Measurements from ENCODE around the gene NUDT8. TPM values are rescaled to one million over a fixed set of nuclear protein-coding genes. Genes with fewer than 3 reads are reported as not detected.
"Not testable (repeated sequence)": the region's sequence is repeated elsewhere in the genome, so short reads cannot be mapped to it uniquely, and the experiment has no call there.

NUDT8 gene
- total and polyA plus RNA-seq, 4 donors = 6.3 to 22.3 (median 16.0) TPM

- 85 to 87% methylated on average over 19 of the region's 19 CpGs for WGBS, 2 donors
- no peak overlapping the region for H3K9ac ChIP-seq (ENCODE audit: insufficient read depth in 1 of 2, low read length in 2 of 2)
- no peaks in the 10 kb centered on the region for H3K27me3 ChIP-seq (ENCODE audit: control insufficient read depth in 3 of 3, insufficient read depth in 3 of 3, low read length in 2 of 3)
- no peak for ATAC-seq (ENCODE audit: insufficient read depth, low FRiP score)
- no peak overlapping the region for H3K4me3 ChIP-seq
- DNase-seq = no peak
- no peak overlapping the region for H3K27ac ChIP-seq (ENCODE audit: low read depth in 1 of 2, low read length in 1 of 2)
- no peaks in the 10 kb centered on the region for H3K4me1 ChIP-seq (ENCODE audit: control insufficient read depth in 5 of 5, insufficient read depth in 5 of 5, low read length in 5 of 5)
- H3K9me3 ChIP-seq (ENCODE audit: control insufficient read depth in 4 of 4, insufficient read depth in 3 of 4, low read length in 3 of 4) = no peaks in the 10 kb centered on the region
- TF ChIP-seq CTCF (IDR thresholded peaks at IDR 0.05; ENCODE audit: control extremely low read depth, extremely low read depth) = no peak
- no peaks in the 10 kb centered on the region for H3K36me3 ChIP-seq (ENCODE audit: control insufficient read depth in 4 of 4, insufficient read depth in 4 of 4, low read length in 4 of 4)
These were observed 33.2 kb upstream of the NUDT8 start for GRCh38 chr11:67662835-67663531.

- H3K9me3 ChIP-seq (ENCODE audit: control insufficient read depth in 4 of 4, insufficient read depth in 3 of 4, low read length in 3 of 4) = no peaks in the 10 kb centered on the region
- H3K27me3 ChIP-seq (ENCODE audit: control insufficient read depth in 3 of 3, insufficient read depth in 3 of 3, low read length in 2 of 3) = no peaks in the 10 kb centered on the region
- WGBS, 2 donors = 91 to 93% methylated on average over 12 of the region's 12 CpGs
- no peaks in the 10 kb centered on the region for H3K4me1 ChIP-seq (ENCODE audit: control insufficient read depth in 5 of 5, insufficient read depth in 5 of 5, low read length in 5 of 5)
- DNase-seq (no peak), ATAC-seq (ENCODE audit: insufficient read depth, low FRiP score) (no peak)
- no peaks in the 10 kb centered on the region for H3K36me3 ChIP-seq (ENCODE audit: control insufficient read depth in 4 of 4, insufficient read depth in 4 of 4, low read length in 4 of 4)
- H3K4me3 ChIP-seq = no peak overlapping the region
- no peak for TF ChIP-seq CTCF (IDR thresholded peaks at IDR 0.05; ENCODE audit: control extremely low read depth, extremely low read depth)
- H3K27ac ChIP-seq (ENCODE audit: low read depth in 1 of 2, low read length in 1 of 2) = no peak overlapping the region
- H3K9ac ChIP-seq (ENCODE audit: insufficient read depth in 1 of 2, low read length in 2 of 2) = no peak overlapping the region
These were observed 32.6 kb upstream of the NUDT8 start for GRCh38 chr11:67662142-67662834.

- H3K27me3 ChIP-seq (ENCODE audit: control insufficient read depth in 3 of 3, insufficient read depth in 3 of 3, low read length in 2 of 3); H3K9ac ChIP-seq (ENCODE audit: insufficient read depth in 1 of 2, low read length in 2 of 2); H3K27ac ChIP-seq (ENCODE audit: low read depth in 1 of 2, low read length in 1 of 2); H3K9me3 ChIP-seq (ENCODE audit: control insufficient read depth in 4 of 4, insufficient read depth in 3 of 4, low read length in 3 of 4); ATAC-seq (ENCODE audit: insufficient read depth, low FRiP score); H3K36me3 ChIP-seq (ENCODE audit: control insufficient read depth in 4 of 4, insufficient read depth in 4 of 4, low read length in 4 of 4); DNase-seq; H3K4me3 ChIP-seq; H3K4me1 ChIP-seq (ENCODE audit: control insufficient read depth in 5 of 5, insufficient read depth in 5 of 5, low read length in 5 of 5): not testable (repeated sequence)
- WGBS, 2 donors = 73 to 82% methylated on average over 5 of the region's 5 CpGs
These were observed 31.0 kb upstream of the NUDT8 start for GRCh38 chr11:67660752-67661151.

- ATAC-seq (ENCODE audit: insufficient read depth, low FRiP score); H3K27ac ChIP-seq (ENCODE audit: low read depth in 1 of 2, low read length in 1 of 2); H3K4me3 ChIP-seq; H3K9me3 ChIP-seq (ENCODE audit: control insufficient read depth in 4 of 4, insufficient read depth in 3 of 4, low read length in 3 of 4); H3K27me3 ChIP-seq (ENCODE audit: control insufficient read depth in 3 of 3, insufficient read depth in 3 of 3, low read length in 2 of 3); H3K9ac ChIP-seq (ENCODE audit: insufficient read depth in 1 of 2, low read length in 2 of 2); H3K4me1 ChIP-seq (ENCODE audit: control insufficient read depth in 5 of 5, insufficient read depth in 5 of 5, low read length in 5 of 5); H3K36me3 ChIP-seq (ENCODE audit: control insufficient read depth in 4 of 4, insufficient read depth in 4 of 4, low read length in 4 of 4); DNase-seq: not testable (repeated sequence)
- WGBS, 2 donors = 61 to 70% methylated on average over 5 of the region's 5 CpGs
These were observed 30.0 kb upstream of the NUDT8 start for GRCh38 chr11:67659651-67660165.

Data from lung (tissue), 12 donors.